ENCODE data around the gene CDK6. TPM values are rescaled to one million over a fixed set of nuclear protein-coding genes. Genes with fewer than 3 reads are reported as not detected.
"Not testable (repeated sequence)": the region's sequence is repeated elsewhere in the genome, so short reads cannot be mapped to it uniquely, and the experiment has no call there.

CDK6 gene
- polyA plus RNA-seq, 3 donors, result 2.6 to 4.7 (median 2.6) TPM

DNA sequence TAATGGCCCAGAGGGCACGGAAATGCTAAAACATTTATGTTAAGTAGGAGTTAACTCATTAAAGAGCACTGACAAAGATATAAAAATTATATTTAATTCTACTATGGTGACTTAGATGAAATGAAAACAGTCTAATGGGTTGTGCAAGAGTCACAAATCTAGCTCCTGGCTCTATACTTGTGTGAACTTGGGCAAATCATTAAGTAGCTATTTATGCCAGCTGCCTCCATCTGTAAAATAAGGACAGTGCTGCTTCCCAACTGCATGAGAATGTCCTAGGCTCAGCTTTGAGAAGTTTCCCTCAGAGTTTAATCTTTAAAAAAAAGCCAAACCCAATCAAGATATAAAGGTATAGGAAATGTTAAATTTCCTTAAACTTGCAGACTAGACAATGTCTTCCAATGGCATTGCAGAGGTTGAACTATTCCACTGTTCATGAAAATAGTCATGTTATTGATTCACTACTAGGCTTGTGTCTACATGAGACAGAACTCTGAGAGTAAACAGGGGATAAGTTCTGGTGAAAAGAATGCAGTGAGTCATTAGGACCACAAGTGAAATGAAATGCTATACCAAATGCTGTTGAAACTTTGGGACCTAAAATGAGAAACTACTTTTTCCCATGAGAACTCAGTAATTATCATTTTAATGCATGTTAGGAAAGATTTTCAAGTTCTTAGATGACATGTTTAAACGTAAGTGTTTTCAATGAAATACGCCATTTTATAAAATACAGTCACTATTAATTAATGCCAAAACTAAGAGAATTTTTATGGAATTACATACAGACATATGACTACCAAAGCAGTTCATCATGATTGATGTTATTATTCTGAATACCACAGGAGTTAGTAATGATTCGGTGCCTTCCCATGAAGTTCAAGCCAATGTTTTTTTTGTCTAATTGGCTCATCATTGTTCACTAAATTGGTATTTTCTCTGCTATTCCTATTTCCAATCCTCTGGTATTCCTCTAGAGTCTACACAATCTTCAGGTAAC lies 84.2 kb downstream of the CDK6 start:
- H3K27ac ChIP-seq (ENCODE audit: low read depth, low read length), result no peak overlapping the region
- 79 to 83% (median 81%) methylated on average over 4 of the region's 4 CpGs for WGBS, 3 donors

DNA sequence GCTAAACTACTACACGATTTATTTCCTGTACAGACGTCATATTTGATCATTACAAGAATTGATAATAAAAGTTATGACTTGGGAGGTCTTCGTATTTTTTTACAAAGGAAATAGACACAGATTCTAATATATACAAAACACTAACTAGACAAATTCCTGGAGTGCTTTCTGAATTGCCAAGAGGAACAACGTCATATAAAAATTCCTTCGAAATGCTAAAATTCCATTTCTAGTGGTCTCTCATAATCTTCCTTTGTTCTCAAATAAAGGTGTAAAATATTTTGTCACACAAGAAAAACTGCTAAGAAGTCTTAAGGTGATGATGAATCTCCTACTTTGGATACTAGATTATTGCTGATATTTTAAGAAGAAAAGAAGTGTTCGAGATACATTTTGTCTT lies 85.4 kb downstream of the CDK6 start:
- no peak overlapping the region for H3K27ac ChIP-seq (ENCODE audit: low read depth, low read length)
- WGBS, 3 donors, result 86 to 91% (median 91%) methylated on average over 6 of the region's 6 CpGs

DNA sequence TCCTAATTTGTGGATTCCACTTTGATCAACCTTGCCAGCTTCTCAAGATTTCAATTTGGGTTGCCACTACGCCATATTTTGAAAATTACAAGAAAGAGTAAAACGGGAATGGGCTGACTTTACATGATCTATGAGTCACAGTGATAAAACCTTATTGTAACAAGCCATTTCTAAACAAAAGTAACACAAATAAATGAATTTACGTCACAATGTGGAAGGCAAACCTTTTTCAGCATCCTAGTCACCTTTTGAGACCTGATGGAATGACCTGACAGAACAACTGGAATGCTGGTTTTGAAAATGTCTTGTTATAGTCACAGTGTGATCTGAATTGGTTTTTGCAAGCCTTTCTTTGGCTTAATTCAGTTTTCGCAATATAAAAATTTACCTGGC lies 85.9 kb downstream of the CDK6 start:
- H3K27ac ChIP-seq (ENCODE audit: low read depth, low read length), result no peak overlapping the region
- 84 to 92% (median 91%) methylated on average over 4 of the region's 4 CpGs for WGBS, 3 donors

DNA sequence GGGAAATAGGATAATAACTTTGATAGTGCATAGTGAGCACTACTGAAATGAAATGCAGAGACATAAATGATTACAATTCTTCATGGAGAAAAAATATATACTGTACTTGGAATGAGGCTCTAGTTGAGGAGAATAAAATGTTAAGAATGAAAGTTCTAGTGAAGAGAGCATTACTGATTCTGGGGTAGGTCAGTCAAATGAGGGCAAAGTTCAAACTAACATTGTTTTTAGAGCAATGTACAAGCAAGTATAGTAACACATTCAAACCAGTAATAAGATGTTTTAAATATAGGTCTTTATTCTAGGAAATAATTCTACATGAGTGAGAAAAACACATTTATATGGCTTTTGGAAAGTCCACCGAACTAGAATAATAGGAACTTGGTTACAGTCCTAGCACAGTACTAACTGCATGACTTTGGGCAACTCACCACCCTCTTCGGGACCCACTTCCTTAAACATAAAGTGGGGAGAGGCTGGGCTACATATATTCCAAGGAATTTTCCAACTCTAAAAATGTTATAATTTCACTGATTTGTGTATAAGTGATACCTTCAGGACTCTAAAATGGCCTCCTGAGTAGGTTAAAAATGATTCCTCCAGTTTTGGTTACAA lies 86.4 kb downstream of the CDK6 start:
- 56 to 89% (median 59%) methylated on average over 2 of the region's 2 CpGs for WGBS, 3 donors
- H3K27ac ChIP-seq (ENCODE audit: low read depth, low read length), result no peak overlapping the region

DNA sequence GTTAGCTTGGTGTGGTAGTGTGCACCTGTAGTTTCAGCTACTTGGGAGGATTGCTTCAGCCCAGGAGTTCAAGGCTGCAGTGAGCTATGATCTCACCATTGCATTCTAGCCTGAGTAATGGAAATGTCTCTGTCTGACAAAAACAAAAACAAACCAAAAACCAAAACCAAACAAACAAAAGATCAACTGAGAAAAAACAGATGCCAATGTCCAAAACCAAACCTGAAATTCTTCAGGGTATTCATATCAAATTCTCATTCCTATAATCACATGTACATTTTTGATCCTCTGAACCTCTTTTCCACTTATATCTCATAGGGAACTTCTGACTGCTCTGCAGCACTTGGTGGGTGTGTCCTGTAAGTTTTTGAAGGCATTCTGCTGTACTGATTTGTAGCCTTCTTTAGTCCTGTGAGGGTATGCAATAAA lies 87.0 kb downstream of the CDK6 start:
- H3K27ac ChIP-seq (ENCODE audit: low read depth, low read length), result no peak overlapping the region

DNA sequence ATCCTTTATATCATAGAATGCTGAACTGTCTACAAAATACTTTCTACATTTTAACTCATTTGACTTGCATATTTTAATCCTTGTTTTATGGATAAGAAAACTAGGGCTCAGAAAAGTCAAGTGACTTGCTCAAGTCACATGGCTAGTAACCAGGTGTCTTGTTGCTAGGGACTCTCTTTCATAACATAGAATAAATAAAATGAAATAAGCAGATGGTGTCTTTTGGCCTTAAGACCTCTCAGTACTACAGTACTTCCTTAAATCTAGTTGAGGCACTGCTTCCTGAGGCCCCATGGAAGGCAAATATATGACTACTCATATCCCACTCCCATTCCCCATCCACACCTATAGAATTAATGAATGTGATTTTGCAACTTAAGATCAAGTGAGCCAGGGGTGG lies 87.9 kb downstream of the CDK6 start:
- no peak overlapping the region for H3K27ac ChIP-seq (ENCODE audit: low read depth, low read length)

DNA sequence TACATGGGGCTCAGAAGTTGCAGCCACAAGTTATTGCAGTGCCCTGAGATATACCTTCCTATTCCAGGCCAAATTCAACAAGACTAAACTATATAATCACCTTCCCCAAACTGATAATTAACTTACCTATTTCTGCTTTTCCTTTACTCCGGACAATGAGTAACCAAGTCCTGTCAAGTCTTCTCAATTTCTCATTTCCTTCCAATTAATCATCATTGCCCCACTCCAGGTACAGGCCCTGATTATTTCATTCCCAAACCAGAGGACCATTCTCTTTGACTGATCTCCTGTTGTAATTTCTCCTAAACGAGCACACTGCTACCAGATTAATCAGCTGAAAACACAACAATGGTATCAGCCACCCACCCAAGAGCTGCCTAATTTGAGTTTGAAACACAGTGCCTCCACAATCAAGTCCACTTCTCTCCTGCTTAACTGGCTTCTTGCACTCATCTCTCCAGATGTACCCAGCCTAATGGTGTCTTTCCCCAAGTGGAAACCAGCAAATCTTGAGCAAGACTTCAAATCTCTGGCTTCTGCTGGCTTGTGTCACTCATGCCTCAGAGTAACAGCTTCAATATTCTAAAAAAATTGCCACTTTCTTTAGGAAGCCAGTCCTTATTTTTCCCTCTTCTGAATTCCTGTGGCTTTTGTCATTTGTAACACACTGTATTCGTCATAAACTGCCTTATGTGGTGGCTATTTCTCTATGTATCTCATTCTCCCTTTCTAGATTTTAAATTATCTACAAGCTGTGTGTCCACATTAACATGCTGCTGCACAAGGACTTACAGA lies 89.1 kb downstream of the CDK6 start:
- 32 to 70% (median 66%) methylated on average over 3 of the region's 3 CpGs for WGBS, 3 donors

DNA sequence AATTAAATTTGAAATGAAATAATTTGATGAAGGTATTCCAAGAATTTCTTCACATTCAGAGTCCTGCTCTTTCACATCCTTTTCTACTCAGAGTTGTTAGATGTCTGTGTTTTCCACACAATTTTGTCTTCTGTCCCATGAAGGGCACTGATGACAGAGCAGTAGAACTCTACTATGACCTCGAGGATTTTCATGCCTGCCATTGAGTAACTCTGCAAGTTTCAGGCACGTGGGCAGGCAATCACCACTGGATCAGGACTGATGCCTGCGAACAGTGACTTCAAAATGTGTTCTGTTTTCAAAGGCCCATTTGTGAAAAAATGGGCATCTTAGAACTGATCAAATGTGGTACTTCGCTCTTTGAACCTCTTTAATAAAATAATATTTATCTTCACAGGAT lies 91.1 kb downstream of the CDK6 start:
- H3K27ac ChIP-seq (ENCODE audit: low read depth, low read length), result no peak overlapping the region
- 91 to 95% (median 93%) methylated on average over 4 of the region's 4 CpGs for WGBS, 3 donors

More for the DNA sequence above, 89.1 kb downstream of the CDK6 start:
- H3K27ac ChIP-seq (ENCODE audit: low read depth, low read length), result no peak overlapping the region

DNA sequence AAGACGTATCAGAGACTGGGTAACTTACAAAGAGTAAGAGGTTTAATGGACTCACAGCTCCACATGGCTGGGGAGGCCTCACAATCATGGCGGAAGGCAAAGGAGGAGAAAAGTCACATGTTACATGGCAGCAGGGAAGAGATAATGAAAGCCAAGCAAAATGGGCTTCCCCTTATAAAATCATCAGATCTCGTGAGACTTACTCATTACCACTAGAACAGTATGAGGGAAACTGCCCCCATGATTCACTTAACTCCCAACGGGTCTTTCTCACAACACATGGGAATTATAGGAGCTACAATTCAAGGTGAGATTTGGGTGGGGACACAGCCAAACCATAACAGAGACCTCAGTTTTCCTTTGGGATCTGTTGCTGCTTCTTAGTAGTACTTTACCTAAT lies 92.2 kb downstream of the CDK6 start:
- 97 to 99% (median 98%) methylated on average over 4 of the region's 4 CpGs for whole genome bisulfite sequencing, 3 donors
- H3K27ac ChIP-seq (ENCODE audit: low read depth, low read length), result not testable (repeated sequence)

DNA sequence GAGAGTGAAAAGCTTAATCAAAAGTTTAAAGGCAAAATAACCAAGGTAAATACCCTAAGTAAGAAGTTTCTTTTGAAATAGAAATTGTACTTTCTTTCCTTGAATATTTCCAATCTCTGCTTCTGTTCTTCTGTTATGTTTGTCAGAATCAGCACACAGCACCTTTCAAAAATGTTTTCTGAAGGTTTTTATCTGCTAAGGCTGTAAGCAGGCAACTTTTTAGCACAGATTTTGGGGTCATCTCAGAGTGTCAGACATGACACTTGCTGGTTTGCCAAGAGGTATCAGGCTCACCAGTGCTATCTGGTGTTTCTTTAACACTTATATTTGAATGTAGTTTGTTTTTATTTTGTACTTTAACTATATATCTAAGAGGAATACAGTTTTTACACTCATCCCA lies 94.2 kb downstream of the CDK6 start:
- no peak overlapping the region for H3K27ac ChIP-seq (ENCODE audit: low read depth, low read length)

DNA sequence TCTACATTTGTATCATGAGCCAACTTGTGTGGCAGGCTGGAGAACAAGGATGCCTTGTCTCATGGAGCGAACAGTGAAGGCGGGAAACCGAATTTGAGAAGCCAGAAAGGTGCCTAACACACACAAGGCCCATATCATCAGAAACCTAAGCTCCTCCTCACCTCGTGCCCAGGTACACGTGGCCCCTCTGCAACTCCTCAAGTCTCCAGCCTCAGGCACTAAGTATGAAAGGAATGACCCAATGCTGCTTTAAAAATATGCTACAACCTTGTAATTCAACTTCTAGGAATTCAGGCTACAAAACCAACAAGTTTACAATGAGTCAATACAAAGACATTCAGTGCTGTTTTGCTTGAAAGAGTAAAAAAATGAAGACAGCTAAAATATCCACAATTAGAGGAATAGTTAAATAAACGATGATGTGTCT lies 95.7 kb downstream of the CDK6 start:
- WGBS, 3 donors, result 72 to 85% (median 84%) methylated on average over 6 of the region's 6 CpGs

DNA sequence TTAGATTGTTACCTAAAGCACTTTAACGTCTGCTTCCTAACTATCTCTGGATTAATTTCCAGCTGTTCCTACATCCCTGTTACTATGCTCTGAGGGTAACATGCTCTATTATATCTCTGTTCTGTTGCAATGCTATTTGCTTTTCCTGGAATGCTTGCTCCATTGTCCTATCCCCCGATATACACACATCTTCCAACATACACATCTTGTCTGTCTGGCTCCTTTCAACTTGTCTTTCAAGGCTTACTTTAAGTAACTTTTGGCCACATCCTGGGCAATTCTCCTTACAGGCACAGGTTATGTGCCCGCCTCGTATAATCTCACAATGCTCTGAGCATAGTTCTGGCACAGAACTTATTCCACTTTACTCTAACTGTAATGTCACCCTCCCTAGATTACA lies 96.2 kb downstream of the CDK6 start:
- 78 to 84% (median 84%) methylated on average over 4 of the region's 4 CpGs for WGBS, 3 donors
- no peak overlapping the region for H3K27ac ChIP-seq (ENCODE audit: low read depth, low read length)

More for the DNA sequence above, 95.7 kb downstream of the CDK6 start:
- H3K27ac ChIP-seq (ENCODE audit: low read depth, low read length), result no peak overlapping the region

DNA sequence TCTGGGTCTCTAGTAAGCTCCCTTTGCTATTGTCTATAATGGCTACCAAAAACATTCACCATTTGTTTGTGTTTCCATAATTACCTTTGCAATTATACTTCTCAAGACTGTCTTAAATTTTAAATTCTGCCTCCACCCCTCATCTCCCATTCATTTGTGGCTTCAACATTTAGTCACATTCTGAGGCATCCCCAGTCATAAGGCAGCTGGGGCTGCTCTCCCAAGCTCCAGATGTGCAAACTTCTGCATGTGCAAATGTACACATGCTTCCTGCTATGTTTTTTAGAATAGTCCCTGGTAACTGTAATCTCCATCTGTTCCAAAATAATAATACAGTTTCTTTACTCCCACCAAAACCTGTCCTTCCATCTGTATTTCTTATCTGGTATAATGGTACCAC lies 97.3 kb downstream of the CDK6 start:
- no peak overlapping the region for H3K27ac ChIP-seq (ENCODE audit: low read depth, low read length)

DNA sequence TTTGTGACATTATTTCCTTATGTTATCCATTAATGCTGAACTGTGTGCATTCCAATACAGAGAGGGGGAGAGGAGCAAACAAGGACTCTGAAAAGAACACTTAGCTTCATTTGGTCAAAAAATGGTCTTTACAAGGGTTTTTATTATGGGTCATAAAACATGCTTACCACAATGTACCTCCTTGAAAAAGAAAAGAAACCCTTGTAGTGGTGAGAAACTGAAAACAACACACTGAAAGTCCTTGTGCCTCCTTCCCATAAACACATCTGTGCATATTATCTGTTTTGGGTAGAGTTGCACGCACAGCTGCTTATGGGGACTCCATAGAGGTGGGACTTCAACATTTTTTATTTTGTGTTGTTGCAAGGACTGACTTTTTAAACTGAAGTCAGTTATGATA lies 98.7 kb downstream of the CDK6 start:
- WGBS, 3 donors, result 97 to 98% (median 97%) methylated on average over 1 of the region's 1 CpG
- no peak overlapping the region for H3K27ac ChIP-seq (ENCODE audit: low read depth, low read length)

DNA sequence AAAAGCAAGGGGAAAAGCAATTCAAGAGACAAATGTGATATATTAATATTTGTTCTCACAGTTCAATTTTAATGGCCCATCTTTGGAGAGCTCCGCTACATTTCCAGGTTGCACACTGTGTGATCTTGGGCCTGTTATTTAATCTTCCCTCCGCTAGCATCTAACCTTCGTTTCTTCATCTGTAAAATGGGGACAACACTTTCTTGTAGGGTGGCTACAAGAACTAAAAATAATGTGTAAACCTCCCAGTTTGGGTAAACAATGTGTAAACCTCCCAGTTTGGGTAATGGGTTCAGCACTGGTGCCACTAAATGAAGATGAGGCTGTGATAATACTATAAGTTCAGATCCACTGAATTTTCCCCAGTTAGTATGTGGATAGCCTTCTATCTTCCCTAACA lies 99.5 kb downstream of the CDK6 start:
- no peak overlapping the region for H3K27ac ChIP-seq (ENCODE audit: low read depth, low read length)
- 96 to 99% (median 98%) methylated on average over 3 of the region's 3 CpGs for WGBS, 3 donors

DNA sequence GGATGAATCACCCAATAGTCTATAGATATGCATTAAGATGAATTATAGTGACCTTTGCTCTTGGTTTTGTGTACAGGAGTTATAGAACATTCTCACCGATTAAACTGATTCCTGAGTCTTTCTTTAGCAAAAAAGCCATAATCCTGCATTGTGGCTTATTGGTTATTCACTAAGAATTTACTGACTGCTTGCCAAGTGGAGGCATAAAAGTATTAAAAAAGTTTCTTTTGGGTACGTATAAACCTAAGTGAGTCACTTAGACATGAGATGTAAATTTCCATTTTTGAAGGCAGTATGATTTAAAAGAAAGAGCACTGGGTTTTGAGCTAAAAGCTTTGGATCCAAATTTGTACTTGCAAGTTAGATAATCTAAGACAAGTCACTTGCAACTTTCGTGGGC lies 100.7 kb downstream of the CDK6 start:
- no peak overlapping the region for H3K27ac ChIP-seq (ENCODE audit: low read depth, low read length)
- WGBS, 3 donors, result 73 to 86% (median 85%) methylated on average over 3 of the region's 3 CpGs

DNA sequence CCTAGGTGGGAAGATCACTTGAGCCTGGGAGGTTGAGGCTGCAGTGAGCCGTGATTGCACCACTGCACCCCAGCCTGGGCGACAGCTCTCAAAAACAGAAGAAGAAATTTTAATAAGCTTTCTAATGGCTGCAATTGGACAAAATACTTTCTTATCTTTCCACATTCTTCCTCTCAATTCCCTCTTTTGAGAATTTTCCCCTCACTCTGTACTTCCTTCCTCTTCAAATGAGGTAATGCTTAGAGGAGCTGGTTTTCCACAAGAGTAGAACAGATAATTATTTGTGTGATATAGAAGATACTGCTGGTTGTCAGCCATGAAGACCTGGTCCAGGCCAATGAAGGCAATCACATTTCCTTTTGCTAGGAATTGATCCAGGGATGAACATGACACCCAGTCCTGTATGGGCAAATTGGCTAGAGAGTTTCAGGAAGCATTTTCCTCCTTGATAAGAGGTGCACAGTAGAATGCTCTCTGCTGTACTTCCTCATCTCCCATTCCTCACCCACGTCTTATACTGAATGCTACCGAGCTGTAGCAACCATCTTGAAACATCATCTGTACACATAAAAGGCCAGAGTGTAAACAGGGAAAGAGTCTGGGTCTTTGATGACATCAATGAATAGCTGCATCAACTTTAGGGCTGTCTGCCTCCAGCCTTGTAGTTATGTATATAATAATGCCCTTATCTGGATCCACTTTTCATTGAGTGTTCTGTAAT lies 103.9 kb downstream of the CDK6 start:
- 50 to 96% (median 50%) methylated on average over 4 of the region's 4 CpGs for WGBS, 3 donors
- no peak overlapping the region for H3K27ac ChIP-seq (ENCODE audit: low read depth, low read length)

DNA sequence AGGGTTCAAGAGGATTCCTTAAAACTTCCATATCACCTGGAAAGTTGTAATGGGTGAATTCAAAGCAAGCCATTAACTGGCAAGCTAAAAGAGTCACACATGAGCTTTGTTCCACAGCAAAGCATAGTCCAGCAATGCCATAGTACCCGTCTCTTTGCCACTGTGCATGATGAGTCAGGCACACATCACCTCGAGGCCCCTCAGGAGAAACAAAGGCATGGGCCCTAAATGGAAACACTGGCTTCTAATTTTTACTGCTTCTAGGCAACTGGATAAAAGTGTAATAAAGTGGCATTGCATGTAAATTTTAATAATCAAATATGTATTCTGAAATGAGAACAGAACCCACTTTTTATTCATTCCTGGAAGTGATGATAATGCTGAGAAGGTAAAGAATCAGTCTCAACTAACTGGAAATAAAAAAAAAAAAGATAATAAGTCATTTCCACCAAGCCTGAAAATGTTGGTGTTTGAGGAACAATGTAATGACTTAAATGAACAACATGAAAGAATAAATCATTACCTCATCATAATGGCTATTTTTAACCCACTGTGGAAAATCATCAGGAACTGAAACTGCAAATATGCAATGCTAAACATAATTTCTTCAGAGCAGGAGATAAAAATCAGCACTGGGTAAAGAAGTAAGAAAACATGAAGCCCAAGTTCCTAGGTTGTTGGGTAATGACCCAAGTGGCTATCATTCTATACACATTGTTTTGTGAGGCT lies 104.9 kb downstream of the CDK6 start:
- H3K27ac ChIP-seq (ENCODE audit: low read depth, low read length), result no peak overlapping the region

More for the DNA sequence above, 104.9 kb downstream of the CDK6 start:
- WGBS, 3 donors, result 81 to 97% (median 81%) methylated on average over 2 of the region's 2 CpGs
